ENCODE measurements around the gene TMEM39B.
"Not testable (repeated sequence)": the region's sequence is repeated elsewhere in the genome, so short reads cannot be mapped to it uniquely, and the experiment has no call there.

The TMEM39B gene

GRCh38 chr1:32082022-32082421, 9.3 kb downstream of the TMEM39B start:
- H3K4me3 ChIP-seq (ENCODE audit: low read depth, low read length): no peak overlapping the region
- TF ChIP-seq CTCF (IDR thresholded peaks at IDR 0.05; ENCODE audit: low read depth, low read length, missing control alignments): no peak
- no peak for DNase-seq (ENCODE audit: low read depth)
- in situ Hi-C loops (cut with HindIII; ENCODE audit: low sequenced_read_pairs): no loop called here

- H3K4me3 ChIP-seq (ENCODE audit: low read depth, low read length); DNase-seq (ENCODE audit: low read depth); in situ Hi-C loops (cut with HindIII; ENCODE audit: low sequenced_read_pairs): not testable (repeated sequence)
These were observed 13.6 kb downstream of the TMEM39B start for GRCh38 chr1:32086381-32086780.

GRCh38 chr1:32091176-32091575, 18.4 kb downstream of the TMEM39B start:
- no peak for DNase-seq (ENCODE audit: low read depth)
- in situ Hi-C loops (cut with HindIII; ENCODE audit: low sequenced_read_pairs): no loop called here
- H3K4me3 ChIP-seq (ENCODE audit: low read depth, low read length): no peak overlapping the region
- TF ChIP-seq CTCF (IDR thresholded peaks at IDR 0.05; ENCODE audit: low read depth, low read length, missing control alignments): no peak

- TF ChIP-seq CTCF (IDR thresholded peaks at IDR 0.05; ENCODE audit: low read depth, low read length, missing control alignments): no peak
- no peak for DNase-seq (ENCODE audit: low read depth)
- no peak overlapping the region for H3K4me3 ChIP-seq (ENCODE audit: low read depth, low read length)
- in situ Hi-C loops (cut with HindIII; ENCODE audit: low sequenced_read_pairs): no loop called here
These were observed 18.9 kb downstream of the TMEM39B start for GRCh38 chr1:32091591-32091990.

- H3K4me3 ChIP-seq (ENCODE audit: low read depth, low read length): no peak overlapping the region
- no peak for TF ChIP-seq CTCF (IDR thresholded peaks at IDR 0.05; ENCODE audit: low read depth, low read length, missing control alignments)
- in situ Hi-C loops (cut with HindIII; ENCODE audit: low sequenced_read_pairs): no loop called here
- DNase-seq (ENCODE audit: low read depth): no peak
These were observed 22.2 kb downstream of the TMEM39B start for GRCh38 chr1:32094746-32095521.

GRCh38 chr1:32099426-32099825, 26.7 kb downstream of the TMEM39B start:
- TF ChIP-seq CTCF (IDR thresholded peaks at IDR 0.05; ENCODE audit: low read depth, low read length, missing control alignments): no peak
- no peak for DNase-seq (ENCODE audit: low read depth)
- no peak overlapping the region for H3K4me3 ChIP-seq (ENCODE audit: low read depth, low read length)
- in situ Hi-C loops (cut with HindIII; ENCODE audit: low sequenced_read_pairs): no loop called here

GRCh38 chr1:32100359-32100758, 27.6 kb downstream of the TMEM39B start:
- TF ChIP-seq CTCF (IDR thresholded peaks at IDR 0.05; ENCODE audit: low read depth, low read length, missing control alignments): no peak
- no peak for DNase-seq (ENCODE audit: low read depth)
- no peak overlapping the region for H3K4me3 ChIP-seq (ENCODE audit: low read depth, low read length)
- in situ Hi-C loops (cut with HindIII; ENCODE audit: low sequenced_read_pairs): no loop called here
